ENCODE data around the gene CELF2. TPM values are rescaled to one million over a fixed set of nuclear protein-coding genes. Genes with fewer than 3 reads are reported as not detected.
A peak's percentile ranks its signal among the peaks of the same experiment; 100 is the strongest.

The CELF2 gene
- total RNA-seq, 4 donors from 2014 or later: 106 to 127 (median 120) TPM

DNA sequence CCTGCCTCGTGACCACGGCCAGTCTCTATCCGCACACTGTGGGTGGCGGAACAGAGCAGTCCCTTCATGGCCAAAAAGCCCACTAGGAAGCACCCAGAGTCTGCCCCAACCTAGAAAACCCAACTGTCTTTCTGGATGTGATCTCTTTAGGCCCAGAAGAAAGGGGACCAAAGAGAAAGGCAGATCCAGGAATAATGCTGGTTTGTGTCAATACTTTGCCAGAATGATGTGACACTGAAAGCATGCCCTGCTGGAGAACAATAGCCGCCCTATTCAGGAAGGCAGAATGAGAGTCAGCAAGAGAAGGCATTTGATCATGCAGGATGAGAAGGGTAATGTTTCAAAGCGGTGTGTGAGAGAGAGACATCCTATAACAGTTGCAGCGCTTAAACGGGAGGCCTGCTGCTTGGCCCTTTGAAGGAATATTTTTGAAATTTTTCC lies 319.1 kb downstream of the CELF2 start:
- 46 to 59% methylated on average over 8 of the region's 8 CpGs for WGBS, 2 donors
- Histone ChIP-seq H3K9me3 (no peaks in the 10 kb centered on the region), H3K27ac (peak overlapping the region; percentile 5 to 85 (median 50)), H3K4me1 (peaks cover 0 to 48% (median 12%) of the 10 kb centered on the region in 4 donors), H3K4me3 (no peak overlapping the region), H3K36me3 (peaks cover 0 to 13% (median 0%) of the 10 kb centered on the region in 3 donors), H3K27me3 (no peaks in the 10 kb centered on the region)
- TF ChIP-seq, protein P1, sequence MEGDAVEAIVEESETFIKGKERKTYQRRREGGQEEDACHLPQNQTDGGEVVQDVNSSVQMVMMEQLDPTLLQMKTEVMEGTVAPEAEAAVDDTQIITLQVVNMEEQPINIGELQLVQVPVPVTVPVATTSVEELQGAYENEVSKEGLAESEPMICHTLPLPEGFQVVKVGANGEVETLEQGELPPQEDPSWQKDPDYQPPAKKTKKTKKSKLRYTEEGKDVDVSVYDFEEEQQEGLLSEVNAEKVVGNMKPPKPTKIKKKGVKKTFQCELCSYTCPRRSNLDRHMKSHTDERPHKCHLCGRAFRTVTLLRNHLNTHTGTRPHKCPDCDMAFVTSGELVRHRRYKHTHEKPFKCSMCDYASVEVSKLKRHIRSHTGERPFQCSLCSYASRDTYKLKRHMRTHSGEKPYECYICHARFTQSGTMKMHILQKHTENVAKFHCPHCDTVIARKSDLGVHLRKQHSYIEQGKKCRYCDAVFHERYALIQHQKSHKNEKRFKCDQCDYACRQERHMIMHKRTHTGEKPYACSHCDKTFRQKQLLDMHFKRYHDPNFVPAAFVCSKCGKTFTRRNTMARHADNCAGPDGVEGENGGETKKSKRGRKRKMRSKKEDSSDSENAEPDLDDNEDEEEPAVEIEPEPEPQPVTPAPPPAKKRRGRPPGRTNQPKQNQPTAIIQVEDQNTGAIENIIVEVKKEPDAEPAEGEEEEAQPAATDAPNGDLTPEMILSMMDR (IDR thresholded peaks at IDR 0.05): no peak
- no peak for TF ChIP-seq POLR2A (IDR thresholded peaks at IDR 0.05)
- no peak for TF ChIP-seq EP300 (IDR thresholded peaks at IDR 0.05)
- no peak for DNase-seq (ENCODE audit: low spot score in 2 of 2)

DNA sequence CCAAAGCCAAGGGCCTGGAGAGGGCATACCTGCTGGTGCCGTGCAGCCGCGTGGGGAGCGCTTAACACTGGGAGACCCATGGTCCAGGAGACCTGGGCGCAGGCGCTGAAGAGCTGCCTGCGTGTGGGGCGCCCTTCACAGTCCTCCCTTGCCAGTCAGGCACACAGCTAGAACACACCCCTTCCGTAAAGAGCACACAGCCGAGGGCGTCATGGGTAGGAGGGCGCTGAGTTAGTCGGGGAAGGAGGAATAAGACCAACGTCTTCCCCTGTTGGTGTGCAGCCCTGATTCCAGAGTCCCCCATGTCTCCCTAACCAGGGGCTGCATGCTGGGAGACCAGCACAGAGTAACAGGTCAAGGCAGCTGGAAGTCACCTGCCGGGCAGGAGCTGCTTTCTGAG lies 319.8 kb downstream of the CELF2 start:
- peaks cover 0 to 5% (median 0%) of the 10 kb centered on the region in 3 donors for H3K36me3 ChIP-seq
- no peak overlapping the region for H3K4me3 ChIP-seq
- no peaks in the 10 kb centered on the region for H3K27me3 ChIP-seq
- H3K27ac ChIP-seq: peak overlapping the region in 3 of 4 donors; percentile 5 to 85 (median 58)
- no peak for DNase-seq (ENCODE audit: low spot score in 2 of 2)
- peaks cover 0 to 41% (median 8%) of the 10 kb centered on the region in 4 donors for H3K4me1 ChIP-seq
- 64 to 65% methylated on average over 14 to 15 of the region's 15 CpGs for WGBS, 2 donors
- TF ChIP-seq POLR2A (IDR thresholded peaks at IDR 0.05) (no peak), EP300 (IDR thresholded peaks at IDR 0.05) (no peak)
- TF ChIP-seq, protein P1 (IDR thresholded peaks at IDR 0.05): no peak
- no peaks in the 10 kb centered on the region for H3K9me3 ChIP-seq

DNA sequence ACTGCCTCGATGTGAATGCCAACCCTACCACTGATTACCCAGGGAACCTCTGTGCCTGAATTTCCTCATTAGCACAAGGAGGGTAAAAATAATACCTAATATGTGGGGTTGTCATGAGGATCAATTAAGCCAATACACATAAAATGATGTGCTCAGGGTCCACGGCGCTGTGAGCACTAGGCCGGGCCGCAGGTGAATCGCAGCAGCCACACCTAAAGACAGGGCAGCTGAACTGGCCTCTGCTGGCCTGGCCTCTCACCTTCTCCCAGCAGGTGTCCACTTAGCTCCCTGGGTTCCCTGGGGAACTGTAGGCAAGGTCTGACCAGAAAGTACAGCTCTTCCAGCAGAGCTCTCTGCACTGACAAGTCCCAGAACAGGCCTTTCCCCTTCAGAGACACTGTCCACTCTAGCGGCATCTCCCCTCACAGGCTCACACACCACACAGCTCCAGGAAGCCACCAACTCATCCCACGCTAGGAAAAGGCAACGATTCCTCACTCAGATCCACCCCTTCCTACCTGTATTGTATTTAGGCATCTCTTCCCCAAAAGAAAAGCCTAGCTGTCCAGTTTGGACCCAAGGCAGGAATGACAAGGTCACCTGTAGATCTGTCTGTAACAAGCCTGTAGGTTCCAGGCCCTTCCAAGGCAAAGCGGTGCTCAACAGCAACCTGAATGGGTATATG lies 320.6 kb downstream of the CELF2 start:
- TF ChIP-seq POLR2A (IDR thresholded peaks at IDR 0.05) (no peak), EP300 (IDR thresholded peaks at IDR 0.05) (no peak)
- TF ChIP-seq, protein P1 (IDR thresholded peaks at IDR 0.05): no peak
- H3K9me3 ChIP-seq: no peaks in the 10 kb centered on the region
- H3K4me1 ChIP-seq: peaks cover 0 to 33% (median 8%) of the 10 kb centered on the region in 4 donors
- 75 to 78% methylated on average over 10 of the region's 10 CpGs for WGBS, 2 donors
- H3K36me3 ChIP-seq: no peaks in the 10 kb centered on the region
- no peak for DNase-seq (ENCODE audit: low spot score in 2 of 2)
- H3K27ac ChIP-seq: peak overlapping the region in 1 of 4 donors; percentile 58
- H3K27me3 ChIP-seq: no peaks in the 10 kb centered on the region
- H3K4me3 ChIP-seq: no peak overlapping the region

DNA sequence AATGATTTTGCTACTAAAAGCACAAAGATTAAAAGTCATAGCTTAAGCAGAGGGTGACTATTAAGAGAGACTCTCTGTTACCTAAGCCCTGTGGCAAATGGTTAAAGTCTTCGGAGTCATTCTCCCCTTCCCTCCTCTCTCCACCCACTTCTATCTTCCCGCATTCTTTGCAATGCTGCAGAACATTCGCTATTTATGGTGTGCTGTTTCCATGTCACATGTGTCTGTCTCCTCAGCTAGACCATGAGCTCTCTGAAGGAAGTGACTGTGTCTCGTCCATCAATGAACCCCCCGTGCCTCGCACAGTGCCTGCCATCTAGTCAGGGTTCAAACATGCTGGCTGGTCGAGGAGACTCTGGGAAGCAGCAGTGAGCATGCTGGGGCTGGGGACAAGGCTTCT lies 321.3 kb downstream of the CELF2 start:
- H3K27me3 ChIP-seq: no peaks in the 10 kb centered on the region
- no peak overlapping the region for H3K27ac ChIP-seq
- 35 to 43% methylated on average over 7 of the region's 7 CpGs for WGBS, 2 donors
- H3K9me3 ChIP-seq: no peaks in the 10 kb centered on the region
- TF ChIP-seq POLR2A (IDR thresholded peaks at IDR 0.05) (no peak), EP300 (IDR thresholded peaks at IDR 0.05) (no peak)
- TF ChIP-seq, protein P1 (IDR thresholded peaks at IDR 0.05): no peak
- H3K36me3 ChIP-seq: no peaks in the 10 kb centered on the region
- H3K4me3 ChIP-seq: no peak overlapping the region
- DNase-seq (ENCODE audit: low spot score in 2 of 2): no peak
- H3K4me1 ChIP-seq: peaks cover 0 to 30% (median 8%) of the 10 kb centered on the region in 4 donors

DNA sequence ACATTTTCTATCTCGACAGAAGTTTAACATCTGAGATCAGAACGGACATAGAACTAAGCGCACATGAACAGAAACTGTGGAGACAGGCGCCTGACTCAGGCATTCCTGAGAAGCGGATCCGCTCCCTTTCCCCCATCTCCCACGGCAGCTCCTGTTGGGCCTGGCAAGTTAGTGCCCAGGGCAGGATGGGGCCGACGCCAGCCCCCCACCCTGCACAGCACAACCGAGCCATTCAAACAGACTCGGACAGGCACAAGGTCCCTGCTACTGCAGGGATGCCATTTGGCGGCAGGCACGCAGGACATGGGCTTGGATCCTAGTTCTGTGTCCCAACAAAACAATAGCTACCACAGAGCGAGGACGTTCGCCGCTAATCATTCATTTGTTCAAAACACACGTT lies 322.0 kb downstream of the CELF2 start:
- no peak for DNase-seq (ENCODE audit: low spot score in 2 of 2)
- Histone ChIP-seq H3K4me1 (peaks cover 0 to 25% (median 8%) of the 10 kb centered on the region in 4 donors), H3K4me3 (no peak overlapping the region), H3K9me3 (no peaks in the 10 kb centered on the region), H3K36me3 (no peaks in the 10 kb centered on the region), H3K27ac (no peak overlapping the region), H3K27me3 (no peaks in the 10 kb centered on the region)
- 77 to 80% methylated on average over 16 to 18 of the region's 18 CpGs for WGBS, 2 donors
- TF ChIP-seq, protein P1 (IDR thresholded peaks at IDR 0.05): no peak
- TF ChIP-seq EP300 (IDR thresholded peaks at IDR 0.05): no peak
- no peak for TF ChIP-seq POLR2A (IDR thresholded peaks at IDR 0.05)
